Activated T-cell treated with anti-CD3 and anti-CD28 coated beads, Interleukin-2, amount 50 U/mL, for 48 hours (primary cell): ENCODE results near the gene TMEM266.
"Not testable (repeated sequence)": the region's sequence is repeated elsewhere in the genome, so short reads cannot be mapped to it uniquely, and the experiment has no call there.

Experiments
- DNase-seq, 2 experiments: peaks; one replicate each; pipeline ENCODE4 v3.0.0-alpha.2; 2020

Gene TMEM266

DNA sequence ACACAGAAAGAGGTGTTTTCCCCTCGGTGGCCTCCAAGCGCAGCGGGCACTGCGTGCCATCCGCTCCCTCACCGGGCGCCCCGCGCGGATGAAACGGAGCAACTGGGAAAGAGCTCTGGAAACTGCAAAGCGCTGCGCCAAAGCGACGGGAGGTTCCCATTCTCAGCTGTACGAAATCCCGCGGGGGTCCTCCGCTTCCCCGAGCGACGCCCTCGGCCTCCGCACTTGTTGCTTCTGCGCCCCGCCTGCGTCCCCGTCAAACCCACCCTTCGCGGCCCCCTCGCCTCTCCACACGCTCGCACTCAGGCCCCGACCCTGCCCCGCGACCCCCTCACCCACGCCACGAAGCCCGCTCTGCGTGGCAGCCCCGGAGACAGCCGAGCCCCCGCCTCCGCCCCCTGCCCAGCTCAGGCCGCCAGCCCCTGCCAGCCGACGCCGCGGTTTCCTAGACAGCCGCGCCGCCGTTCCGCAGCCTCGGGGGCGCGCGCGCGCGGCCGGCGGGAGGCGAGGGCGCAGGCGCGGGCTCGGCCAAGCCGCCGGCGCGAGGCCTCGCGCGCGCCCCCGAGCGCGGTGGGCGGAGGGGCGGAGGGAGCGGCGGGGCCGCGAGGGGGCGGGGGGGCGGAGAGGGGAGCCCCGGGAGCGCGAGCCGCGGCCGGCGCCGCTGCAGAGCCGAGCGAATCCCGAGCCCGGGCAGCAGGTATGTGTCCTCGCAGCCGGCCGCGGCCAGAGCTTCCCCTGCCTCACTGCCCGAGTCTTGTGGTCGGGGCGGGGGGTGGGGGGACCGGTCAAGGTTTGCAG is at the start of gene TMEM266:
TMEM266 (plus strand) TSS at position 666 of the 798 bp plus-strand sequence. CDS start 74,279 bp downstream, outside the sequence.
- peak; percentile 29 to 39 for DNase-seq

- DNase-seq, result no peak
Measured at GRCh38 chr15:76010613-76011012, 49.2 kb upstream of the TMEM266 start.

GRCh38 chr15:76011627-76012551 is 47.9 kb upstream of the TMEM266 start, which contains the start of gene NRG4:
Gene NRG4 (minus strand): TSS chr15:76012424. CDS start chr15:76011230, 1,194 bp downstream.
- no peak for DNase-seq

- not testable (repeated sequence) for DNase-seq
Measured at GRCh38 chr15:76013470-76013869, 46.3 kb upstream of the TMEM266 start.

DNA sequence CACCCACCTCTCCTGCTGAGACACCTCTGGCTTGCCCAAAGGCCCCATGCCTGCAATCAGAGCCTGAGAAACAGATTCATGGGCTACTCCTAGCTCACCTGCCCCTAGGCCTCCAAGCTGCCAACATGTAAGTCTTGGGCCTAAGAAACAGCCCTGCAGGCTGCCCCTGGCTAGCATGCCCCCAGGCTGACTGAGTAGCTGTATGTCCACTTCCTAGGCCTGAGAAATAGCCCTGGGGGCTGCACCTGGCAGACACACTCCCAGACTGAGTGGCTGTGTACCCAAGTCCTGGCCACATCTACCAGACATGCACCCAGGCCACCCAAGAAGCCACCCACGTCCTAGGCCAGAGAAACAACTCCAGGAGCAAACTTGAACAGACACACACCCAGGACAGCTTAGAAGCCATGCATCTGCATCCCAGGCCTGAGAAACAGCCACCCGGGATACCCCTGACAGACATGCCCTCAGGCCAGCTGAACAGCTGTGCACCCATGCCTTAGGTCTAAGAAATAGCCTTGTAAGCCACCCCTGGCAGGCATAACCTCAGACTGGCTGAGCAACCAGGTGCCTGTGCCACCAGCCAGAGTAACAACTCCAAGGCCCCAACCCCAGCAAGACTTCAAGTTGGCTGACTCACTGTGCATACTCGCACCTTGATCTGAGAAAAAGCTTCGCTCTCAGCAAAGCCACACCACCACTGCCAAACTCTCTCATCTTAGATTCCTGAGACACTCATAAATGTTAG is 35.6 kb upstream of the TMEM266 start:
- no peak for DNase-seq

DNA sequence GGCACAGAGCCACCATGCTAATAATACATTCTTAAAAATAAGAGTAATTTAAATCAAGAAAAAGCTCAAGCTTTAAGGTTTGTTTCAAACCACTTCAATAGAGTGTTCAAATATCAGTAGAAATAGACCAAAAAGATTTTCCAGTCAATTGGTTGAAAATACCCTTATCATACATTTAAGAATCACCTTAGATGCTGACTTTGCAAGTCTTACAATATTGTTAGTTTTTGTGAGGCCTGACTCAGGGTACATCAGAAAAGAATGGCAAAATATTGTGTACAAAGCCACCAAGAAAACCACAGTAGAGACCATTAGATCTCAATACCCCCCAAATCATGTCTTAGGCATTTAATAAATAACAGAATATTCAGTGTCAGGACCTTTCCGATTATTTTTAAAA is 27.7 kb upstream of the TMEM266 start:
- DNase-seq, result no peak

GRCh38 chr15:76033438-76033837 is 26.3 kb upstream of the TMEM266 start:
- no peak for DNase-seq

GRCh38 chr15:76034111-76034510 is 25.7 kb upstream of the TMEM266 start:
- DNase-seq, result no peak

DNA sequence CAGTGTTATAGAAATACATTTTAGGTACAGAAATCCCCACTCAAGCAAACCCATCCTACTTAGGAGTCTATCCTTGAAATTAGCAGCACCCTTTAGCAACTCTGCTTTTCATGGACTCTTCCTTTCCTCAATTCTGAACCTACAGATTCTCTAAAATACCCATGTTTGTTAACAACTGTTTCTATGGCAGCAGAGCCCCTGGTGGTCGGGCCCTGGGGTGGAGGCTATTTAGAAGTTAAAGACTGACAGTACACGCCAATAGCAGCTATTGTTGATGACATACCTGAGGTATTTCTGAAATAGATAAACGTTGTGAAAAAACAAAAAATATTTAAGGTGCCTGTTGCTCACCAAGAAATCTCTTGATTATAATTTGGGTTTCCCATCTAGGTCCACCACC is 24.2 kb upstream of the TMEM266 start:
- no peak for DNase-seq

DNA sequence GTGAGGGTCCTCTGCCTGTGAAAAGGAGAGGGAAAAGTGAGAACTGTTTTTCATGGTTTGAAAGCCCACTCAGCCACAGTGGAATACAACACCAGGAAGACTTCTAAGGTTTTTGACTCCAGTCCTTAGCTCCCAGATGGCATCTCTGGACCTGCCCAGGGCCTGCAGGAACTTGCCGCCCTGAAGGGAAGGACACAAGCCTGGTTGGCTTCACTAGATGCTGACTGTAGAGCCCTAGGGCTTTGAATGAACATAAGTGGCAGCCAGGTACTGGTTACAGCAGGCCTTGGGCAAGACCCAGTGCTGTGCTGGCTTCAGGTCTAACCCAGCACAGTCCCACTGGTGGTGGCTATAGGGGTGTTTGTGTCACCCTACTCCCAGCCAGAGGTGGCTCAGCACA is 21.3 kb upstream of the TMEM266 start:
- no peak for DNase-seq

DNA sequence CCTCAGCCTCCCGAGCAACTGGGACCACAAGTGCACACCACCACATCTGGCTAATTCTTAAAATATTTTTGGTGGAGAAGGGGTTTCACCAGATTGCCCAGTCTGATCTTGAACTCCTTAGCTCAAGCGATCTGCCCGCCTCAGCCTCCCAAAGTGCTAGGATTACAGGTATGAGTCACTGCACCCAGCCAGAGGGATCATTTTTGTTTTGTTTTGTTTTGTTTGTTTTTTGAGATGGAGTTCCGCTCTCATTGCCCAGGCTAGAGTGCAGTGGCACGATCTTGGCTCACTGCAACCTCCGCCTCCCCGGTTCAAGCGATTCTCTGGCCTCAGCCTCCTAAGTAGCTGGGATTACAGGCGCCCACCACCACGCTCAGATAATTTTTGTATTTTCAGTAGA is 5.6 kb upstream of the TMEM266 start:
- DNase-seq, result not testable (repeated sequence)

GRCh38 chr15:76056931-76057330 is 2.9 kb upstream of the TMEM266 start:
- no peak for DNase-seq

DNA sequence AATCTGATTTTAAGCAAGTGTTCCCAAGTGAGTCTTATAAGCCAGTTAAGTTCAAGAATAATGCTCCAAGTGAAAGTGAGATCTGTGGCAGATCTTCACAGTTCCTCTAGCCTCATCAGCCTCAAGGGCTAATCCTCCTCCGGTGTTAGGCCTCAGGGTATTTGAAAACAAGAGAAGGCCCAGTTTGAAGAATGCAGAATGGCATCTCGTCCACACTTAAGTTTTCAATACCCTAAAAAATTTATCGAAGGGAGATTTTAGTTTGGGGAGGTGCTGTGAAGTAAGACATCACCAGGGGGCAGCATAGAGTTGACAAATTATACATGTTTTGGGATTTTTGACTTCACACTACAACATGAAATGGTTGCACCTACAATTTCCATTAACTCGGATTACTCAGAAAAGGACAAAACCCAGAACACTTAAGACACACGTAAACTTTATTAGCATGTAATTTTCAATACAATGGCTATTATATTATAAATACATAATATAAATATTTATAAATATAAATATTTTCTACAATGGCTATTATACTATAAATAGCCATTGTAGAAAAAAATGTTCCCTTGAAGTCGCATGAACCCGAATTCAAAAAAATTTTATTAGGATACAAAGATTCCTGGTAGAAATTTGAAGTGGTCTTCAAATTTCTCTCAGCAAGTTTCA is 2.3 kb upstream of the TMEM266 start:
- peak; percentile 42 to 50 for DNase-seq

GRCh38 chr15:76058714-76059319 is 968 bp upstream of the TMEM266 start:
- DNase-seq, result peak; percentile 48 to 56

GRCh38 chr15:76060118-76060989 is 569 bp downstream of the TMEM266 start:
- DNase-seq, result peak; percentile 50 to 57

DNA sequence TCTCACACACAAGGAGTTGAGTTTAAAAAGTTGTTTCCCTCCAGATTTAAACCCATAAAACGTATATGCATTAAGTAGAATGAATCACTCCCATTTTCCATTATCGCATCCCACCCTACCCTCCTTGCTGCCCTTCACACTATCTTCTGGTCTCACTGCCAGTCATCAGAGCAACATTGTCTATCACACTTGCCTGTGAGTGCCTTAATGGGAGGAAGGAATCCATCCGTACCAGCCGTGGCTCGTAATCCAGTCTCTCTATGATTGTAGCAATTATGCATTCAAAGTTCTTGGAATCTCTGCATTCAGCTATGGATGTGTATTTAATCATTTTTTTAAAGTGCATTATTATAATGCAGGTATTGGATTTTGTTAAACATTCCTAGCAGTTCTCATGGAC is 1.9 kb downstream of the TMEM266 start:
- DNase-seq, result no peak

DNA sequence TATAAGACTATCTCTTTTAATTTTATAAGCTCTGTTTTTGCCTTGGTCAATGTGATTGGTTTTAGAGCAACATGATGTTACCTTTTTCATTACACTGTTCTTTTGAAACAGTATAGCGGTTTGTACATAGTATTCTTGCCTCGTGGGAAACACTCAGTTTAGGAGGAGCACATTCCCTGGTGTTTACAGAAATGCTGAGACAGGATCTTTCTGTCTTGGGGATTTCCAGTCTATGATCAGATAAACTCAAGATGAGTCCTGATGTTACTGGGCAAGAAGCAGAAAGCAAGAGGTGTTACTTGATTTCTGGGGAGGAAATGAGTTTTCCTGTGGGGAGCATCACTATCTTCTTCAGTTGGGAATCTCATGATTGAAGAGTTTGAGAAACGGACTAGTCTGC is 2.5 kb downstream of the TMEM266 start:
- no peak for DNase-seq

GRCh38 chr15:76064375-76064774 is 4.6 kb downstream of the TMEM266 start:
- DNase-seq, result no peak

- DNase-seq, result peak; percentile 21 to 32
Measured at GRCh38 chr15:76065245-76065644, 5.5 kb downstream of the TMEM266 start.

DNA sequence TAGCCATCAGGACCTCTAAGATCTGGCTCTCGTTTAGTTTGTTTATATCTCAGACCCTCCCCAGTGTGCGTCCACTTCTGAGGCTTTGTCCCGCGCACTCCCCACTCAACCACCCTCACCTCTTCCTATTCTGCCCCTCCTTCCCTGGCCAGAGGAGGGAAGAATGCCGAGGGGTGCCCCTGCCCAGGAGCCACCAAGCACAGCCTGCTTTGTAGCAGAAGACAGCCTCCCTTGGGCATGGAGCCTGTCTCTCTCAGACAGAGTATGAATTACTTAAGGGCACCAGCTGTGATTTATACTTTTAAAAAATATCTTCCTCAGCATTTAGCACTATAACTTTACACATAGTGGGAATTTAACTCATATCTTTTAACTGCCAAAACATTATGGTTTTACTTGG is 6.0 kb downstream of the TMEM266 start:
- DNase-seq, result no peak

GRCh38 chr15:76070192-76070591 is 10.4 kb downstream of the TMEM266 start:
- no peak for DNase-seq
